Measurements from ENCODE around the gene STMND1. TPM values are rescaled to one million over a fixed set of nuclear protein-coding genes. Genes with fewer than 3 reads are reported as not detected.

STMND1 gene
- total and polyA plus RNA-seq, 2 donors (not counting 1 experiment from before 2014, with no cell fraction given): not detected

- Histone ChIP-seq H3K4me3 (ENCODE audit: control extremely low read depth in 1 of 5, extremely low read depth in 1 of 5, insufficient read depth in 1 of 5, low read depth in 2 of 5, low read length in 4 of 5) (no peak overlapping the region), H3K36me3 (replicated peaks in 1 of 2; ENCODE audit: control extremely low read depth in 1 of 2, control insufficient read depth in 1 of 2, extremely low read depth in 1 of 2, insufficient read depth in 2 of 2, low read length in 1 of 2) (no peaks in the 10 kb centered on the region), H2AFZ (ENCODE audit: insufficient read depth, low read depth, low read length, poor library complexity, severe bottlenecking) (no peak overlapping the region), H3K79me2 (ENCODE audit: control insufficient read depth, insufficient read depth, low read length) (no peaks in the 10 kb centered on the region), H3K9ac (ENCODE audit: low read length) (no peak overlapping the region), H3K4me2 (replicated peaks; ENCODE audit: low read depth, low read length, poor library complexity, severe bottlenecking) (no peak overlapping the region), H3K9me3 (ENCODE audit: control extremely low read depth in 1 of 3, control insufficient read depth in 2 of 3, insufficient read depth in 1 of 3, low read length in 2 of 3) (no peaks in the 10 kb centered on the region), H3K27ac (ENCODE audit: low read length in 2 of 2) (no peak overlapping the region), H3K27me3 (replicated peaks in 1 of 4; ENCODE audit: control extremely low read depth in 1 of 4, control insufficient read depth in 3 of 4, insufficient read depth in 4 of 4, low read length in 3 of 4) (no peaks in the 10 kb centered on the region), H3K4me1 (ENCODE audit: control insufficient read depth in 2 of 2, insufficient read depth in 2 of 2, low read length in 2 of 2) (no peaks in the 10 kb centered on the region), H4K20me1 (ENCODE audit: control insufficient read depth, insufficient read depth, low read length, poor library complexity, severe bottlenecking) (no peaks in the 10 kb centered on the region)
- intact Hi-C loops (cut with micrococcal nuclease): loop anchor here (5.0 kb wide), 2 partner anchors 963 to 1163 kb away; partner anchors contain the start of gene NHLRC1
- H3K9me3 Mint-ChIP-seq (ENCODE audit: insufficient read depth): no peaks in the 10 kb centered on the region
- H3K27ac Mint-ChIP-seq: no peak overlapping the region
- peaks cover 20% of the 10 kb centered on the region for H3K27me3 Mint-ChIP-seq
- POLR2A ChIA-PET: no interaction called here
- CTCF ChIA-PET: no interaction called here
- no peaks in the 10 kb centered on the region for H3K4me1 Mint-ChIP-seq
- no CpG with 5 or more reads among the region's 5 CpGs for whole genome bisulfite sequencing (ENCODE audit: insufficient coverage)
- DNase-seq (no peak), ATAC-seq (ENCODE audit: low read depth) (no peak)
- H3K4me3 Mint-ChIP-seq: no peak overlapping the region
- TF ChIP-seq EZH2 (IDR thresholded peaks at IDR 0.05; ENCODE audit: borderline replicate concordance, insufficient read depth, low read depth, low read length, poor library complexity, severe bottlenecking): no peak
Measured at GRCh38 chr6:17159240-17159639, 57.4 kb downstream of the STMND1 start.

GRCh38 chr6:17161076-17161475 lies 59.2 kb downstream of the STMND1 start:
- H3K4me3 Mint-ChIP-seq: no peak overlapping the region
- WGBS (ENCODE audit: insufficient coverage): 89% methylated on average over 2 of the region's 2 CpGs
- ATAC-seq (ENCODE audit: low read depth): no peak
- Histone ChIP-seq H3K4me2 (replicated peaks; ENCODE audit: low read depth, low read length, poor library complexity, severe bottlenecking) (no peak overlapping the region), H3K79me2 (ENCODE audit: control insufficient read depth, insufficient read depth, low read length) (no peaks in the 10 kb centered on the region), H3K36me3 (replicated peaks in 1 of 2; ENCODE audit: control extremely low read depth in 1 of 2, control insufficient read depth in 1 of 2, extremely low read depth in 1 of 2, insufficient read depth in 2 of 2, low read length in 1 of 2) (no peaks in the 10 kb centered on the region), H3K9me3 (ENCODE audit: control extremely low read depth in 1 of 3, control insufficient read depth in 2 of 3, insufficient read depth in 1 of 3, low read length in 2 of 3) (no peaks in the 10 kb centered on the region), H3K4me1 (ENCODE audit: control insufficient read depth in 2 of 2, insufficient read depth in 2 of 2, low read length in 2 of 2) (no peaks in the 10 kb centered on the region), H2AFZ (ENCODE audit: insufficient read depth, low read depth, low read length, poor library complexity, severe bottlenecking) (no peak overlapping the region), H3K9ac (ENCODE audit: low read length) (no peak overlapping the region), H3K27ac (ENCODE audit: low read length in 2 of 2) (no peak overlapping the region), H3K4me3 (ENCODE audit: control extremely low read depth in 1 of 5, extremely low read depth in 1 of 5, insufficient read depth in 1 of 5, low read depth in 2 of 5, low read length in 4 of 5) (no peak overlapping the region), H3K27me3 (replicated peaks in 1 of 4; ENCODE audit: control extremely low read depth in 1 of 4, control insufficient read depth in 3 of 4, insufficient read depth in 4 of 4, low read length in 3 of 4) (no peaks in the 10 kb centered on the region), H4K20me1 (ENCODE audit: control insufficient read depth, insufficient read depth, low read length, poor library complexity, severe bottlenecking) (no peaks in the 10 kb centered on the region)
- ChIA-PET POLR2A (no interaction called here), CTCF (interaction anchor here (0.6 to 1.5 kb wide), 2 partner anchors 11 to 643 kb away, joined by 3 to 4 read pairs; no protein-coding TSS in a partner anchor)
- H3K27ac Mint-ChIP-seq: no peak overlapping the region
- H3K4me1 Mint-ChIP-seq: no peaks in the 10 kb centered on the region
- H3K9me3 Mint-ChIP-seq (ENCODE audit: insufficient read depth): peaks cover 2% of the 10 kb centered on the region
- H3K27me3 Mint-ChIP-seq: peaks cover 20% of the 10 kb centered on the region
- no peak for DNase-seq
- intact Hi-C loops (cut with micrococcal nuclease): no loop called here
- TF ChIP-seq CTCF (IDR thresholded peaks at IDR 0.05) (no peak), EZH2 (IDR thresholded peaks at IDR 0.05; ENCODE audit: borderline replicate concordance, insufficient read depth, low read depth, low read length, poor library complexity, severe bottlenecking) (no peak)

Measured in B cell (primary cell).